HG03139 (cell line): ENCODE measurements around the gene LRRC46.

Experiments
- ATAC-seq: cut with Tn5 transposase; IDR thresholded peaks from one replicate; pipeline ENCODE4 v1.9.1; 2021; ENCODE audit not compliant: unreplicated experiment

LRRC46 gene

GRCh38 chr17:47808830-47809480, 22.5 kb upstream of the LRRC46 start:
- ATAC-seq = no peak

- ATAC-seq = no peak
Observed at GRCh38 chr17:47810200-47810821, 21.2 kb upstream of the LRRC46 start.

GRCh38 chr17:47810901-47811635, 20.4 kb upstream of the LRRC46 start:
- no peak for ATAC-seq

DNA sequence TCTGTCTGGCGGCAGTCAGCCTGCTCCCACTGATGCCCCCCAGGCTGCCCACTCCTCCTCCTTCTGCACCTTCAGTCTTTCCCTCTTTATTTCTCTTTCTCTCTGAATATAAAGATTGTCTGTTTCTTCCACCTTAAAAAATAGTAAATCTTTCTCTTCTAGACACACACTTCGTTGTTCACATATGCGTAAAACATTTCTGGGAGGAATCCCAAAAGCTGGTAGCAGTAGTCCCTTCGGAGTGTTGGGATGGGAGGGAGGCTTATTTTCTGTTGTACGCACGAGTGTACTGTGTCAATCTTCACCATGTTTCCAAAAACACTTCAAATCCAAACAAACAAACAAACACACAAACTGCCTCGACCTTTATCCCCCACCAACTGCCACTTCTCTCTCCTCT, 19.8 kb upstream of the LRRC46 start:
- ATAC-seq = no peak

DNA sequence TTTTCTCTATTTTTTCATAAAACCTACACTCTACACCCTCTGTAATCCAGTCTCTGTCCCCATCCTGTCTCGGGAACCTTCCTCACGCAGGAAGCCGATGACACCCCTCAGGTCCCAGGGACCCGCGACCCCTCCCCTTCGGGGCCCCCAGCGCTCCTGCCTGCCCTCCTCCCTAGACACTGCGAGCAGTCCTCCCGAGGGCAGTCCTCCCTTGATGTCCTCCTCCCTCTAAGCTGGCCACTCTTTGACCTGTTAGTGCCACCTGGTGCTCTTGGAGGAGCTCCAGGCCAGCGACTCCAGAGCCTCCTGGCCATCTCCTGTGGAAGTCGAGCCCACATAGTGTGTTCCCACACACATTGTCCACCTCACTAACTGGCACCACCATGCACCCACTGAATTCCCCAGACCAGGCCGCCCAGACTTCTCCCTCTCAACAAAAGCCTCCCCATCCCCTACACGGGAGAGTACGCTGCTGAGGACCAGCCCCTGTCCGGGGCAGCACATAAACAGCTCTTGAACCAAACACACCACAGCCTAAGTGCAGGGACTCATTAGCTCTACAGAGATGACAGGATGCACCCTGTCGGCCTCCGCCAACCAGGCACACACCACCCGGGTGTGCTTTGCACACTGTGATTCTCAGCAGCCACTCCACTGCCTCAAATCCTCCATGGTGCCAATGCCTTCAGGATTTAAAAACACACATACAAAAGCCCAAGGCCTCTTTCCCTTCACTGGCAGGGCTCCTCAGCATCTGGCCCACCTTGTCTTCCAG, 19.1 kb upstream of the LRRC46 start:
- ATAC-seq = no peak

GRCh38 chr17:47813077-47813476, 18.4 kb upstream of the LRRC46 start:
- ATAC-seq = no peak

DNA sequence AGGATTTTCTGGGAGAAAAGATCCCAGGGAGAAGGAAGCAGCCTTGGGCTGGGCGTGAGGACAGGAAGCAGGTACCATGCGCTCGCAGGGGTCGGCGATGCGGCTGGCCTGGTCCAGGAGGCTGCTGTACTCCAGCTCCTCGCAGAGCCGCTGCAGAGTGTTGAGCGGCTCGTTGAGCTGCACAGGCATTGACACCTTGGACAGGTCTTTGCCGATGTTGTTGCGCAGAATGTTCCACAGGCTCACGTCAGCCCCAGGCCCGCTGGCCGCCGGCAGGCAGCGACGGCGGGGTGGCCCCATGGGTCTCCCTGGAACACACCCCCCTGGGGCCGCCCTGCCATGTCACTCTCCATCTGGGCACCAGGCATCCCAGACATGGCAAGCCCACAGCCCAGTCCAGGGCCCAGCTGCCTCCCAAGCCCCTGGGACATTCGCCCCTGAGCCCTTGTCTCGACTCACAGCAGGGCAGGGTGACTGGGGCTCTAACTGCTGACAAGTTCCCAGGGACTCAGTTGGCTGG, 17.9 kb upstream of the LRRC46 start:
- ATAC-seq = no peak

- ATAC-seq = no peak
Observed at GRCh38 chr17:47815106-47815918, 16.2 kb upstream of the LRRC46 start.

DNA sequence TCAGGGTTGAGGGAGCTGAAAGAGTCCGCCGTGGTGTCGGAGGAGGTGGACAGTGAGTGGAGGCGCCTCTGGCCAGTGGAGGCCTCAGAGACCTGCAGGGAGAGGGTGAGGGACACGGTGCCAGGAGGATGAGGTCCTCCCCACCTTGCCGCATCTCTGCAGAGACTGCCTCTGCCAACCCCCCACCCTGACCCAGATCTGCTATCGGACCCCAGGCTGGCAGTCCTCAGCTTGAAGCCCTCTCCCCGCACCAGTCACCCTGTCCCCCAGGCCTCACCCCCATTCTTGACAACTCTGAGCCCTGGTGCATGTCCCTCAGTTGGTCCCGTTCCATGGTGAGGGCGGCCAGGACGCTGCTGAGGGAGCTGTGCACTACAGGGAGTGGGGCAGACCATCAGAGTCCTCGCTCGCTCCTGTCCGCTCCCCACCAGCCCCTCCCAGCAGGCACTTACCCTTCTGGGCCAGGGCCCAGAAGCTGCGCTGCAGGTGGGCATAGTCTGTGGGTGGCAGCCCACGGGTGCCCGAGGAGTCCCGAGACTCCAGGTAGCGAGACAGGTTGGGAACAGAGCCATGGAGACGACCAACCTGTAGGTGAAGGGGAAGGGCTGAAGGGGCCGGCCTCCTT, 15.2 kb upstream of the LRRC46 start:
- ATAC-seq = no peak

DNA sequence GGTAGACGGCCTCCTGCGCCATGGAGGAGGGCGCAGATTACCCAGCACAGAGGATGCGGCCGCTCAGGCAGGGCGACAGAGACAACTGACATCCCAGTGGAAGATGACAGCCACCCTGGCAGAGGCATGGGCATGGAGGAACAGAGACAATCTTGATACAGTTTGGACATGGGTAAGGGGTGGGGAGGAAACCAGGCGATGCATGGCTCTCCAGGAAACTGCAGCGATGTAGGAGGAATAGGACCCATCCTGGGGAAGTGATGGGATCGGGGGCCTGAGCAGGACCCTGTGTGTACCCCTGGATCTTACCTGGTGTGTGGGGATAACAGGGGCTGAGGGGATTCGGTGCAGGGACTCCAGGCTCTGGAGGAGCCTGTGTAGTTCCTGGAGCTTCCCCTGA, 14.5 kb upstream of the LRRC46 start:
- ATAC-seq = no peak

GRCh38 chr17:47818002-47818695, 13.3 kb upstream of the LRRC46 start:
- no peak for ATAC-seq

DNA sequence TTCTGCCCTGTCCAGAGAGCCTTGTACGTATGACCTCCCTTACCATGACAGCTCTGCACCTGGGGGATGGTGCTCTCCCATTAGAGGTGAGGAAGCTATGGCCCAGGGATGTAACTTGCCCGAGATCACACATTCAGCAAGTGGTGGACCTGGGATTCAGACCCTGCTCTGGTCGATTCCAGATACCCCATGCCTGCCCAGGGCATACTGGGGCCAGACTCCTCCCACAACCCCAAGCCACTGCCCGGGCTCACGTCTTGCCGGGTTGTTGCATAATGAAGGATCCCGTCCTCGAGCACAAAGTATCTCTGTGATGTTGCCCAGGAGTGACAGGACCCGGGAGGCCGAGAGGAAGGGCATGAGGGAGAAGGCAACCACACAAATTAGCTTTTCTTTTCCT, 12.0 kb upstream of the LRRC46 start:
- ATAC-seq = no peak

GRCh38 chr17:47820033-47820789, 11.3 kb upstream of the LRRC46 start:
- ATAC-seq = no peak

DNA sequence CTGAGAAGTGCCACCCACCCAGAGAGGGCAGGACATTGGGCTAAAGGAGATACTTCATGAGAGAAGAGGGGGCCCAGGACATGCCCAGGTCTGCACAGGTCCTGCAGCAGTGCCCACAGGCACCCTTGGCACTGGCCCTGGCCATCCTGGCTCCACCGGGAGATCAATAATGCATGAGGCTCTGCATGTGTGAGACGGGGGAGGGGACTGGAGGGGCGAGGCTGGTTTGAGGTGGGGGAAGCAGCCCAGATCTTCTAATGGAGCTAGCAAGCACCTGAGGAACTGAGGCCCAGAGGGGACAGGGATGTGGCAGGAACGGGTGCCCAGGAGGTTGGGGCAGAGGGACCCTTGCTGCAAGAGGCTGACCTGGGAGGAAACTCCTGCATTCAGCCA, 10.4 kb upstream of the LRRC46 start:
- ATAC-seq = no peak

GRCh38 chr17:47821424-47822391, 9.8 kb upstream of the LRRC46 start, which contains the start of gene OSBPL7:
Gene OSBPL7 (minus strand): TSS chr17:47821794. CDS start chr17:47820278, 1,516 bp downstream.
- ATAC-seq = peak; percentile 76

DNA sequence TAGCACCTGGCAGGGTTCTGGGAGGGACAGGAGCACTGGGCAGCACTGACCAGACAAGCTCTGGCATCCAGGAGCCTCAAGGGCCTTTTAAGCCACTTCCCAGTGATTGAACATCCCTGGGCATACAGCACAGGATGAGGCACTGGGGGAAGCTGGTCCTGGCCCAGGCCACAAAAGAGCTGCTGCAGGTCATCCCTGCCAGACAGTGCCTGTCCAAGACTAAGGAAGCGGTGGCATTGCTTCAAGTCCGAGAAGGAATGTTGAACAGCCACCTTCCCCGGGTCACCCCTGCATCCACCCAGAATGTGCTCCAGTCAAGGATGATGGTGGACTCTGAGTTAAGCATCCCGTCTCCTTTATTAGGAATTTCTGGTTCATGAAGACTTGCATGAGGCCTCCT, 8.7 kb upstream of the LRRC46 start:
- ATAC-seq = no peak

- ATAC-seq = no peak
Observed at GRCh38 chr17:47823519-47823918, 8.0 kb upstream of the LRRC46 start.
